ENCODE data around the gene NACAD.

Gene NACAD

GRCh38 chr7:45112648-45113047 lies 23.9 kb upstream of the NACAD start:
- DNase-seq: no peak

GRCh38 chr7:45111298-45112223 lies 22.8 kb upstream of the NACAD start, which contains the start of gene TBRG4:
TBRG4 (minus strand) TSS chr7:45111697; CDS start chr7:45109237, 2,460 bp downstream.
- DNase-seq: peak; percentile 93

DNA sequence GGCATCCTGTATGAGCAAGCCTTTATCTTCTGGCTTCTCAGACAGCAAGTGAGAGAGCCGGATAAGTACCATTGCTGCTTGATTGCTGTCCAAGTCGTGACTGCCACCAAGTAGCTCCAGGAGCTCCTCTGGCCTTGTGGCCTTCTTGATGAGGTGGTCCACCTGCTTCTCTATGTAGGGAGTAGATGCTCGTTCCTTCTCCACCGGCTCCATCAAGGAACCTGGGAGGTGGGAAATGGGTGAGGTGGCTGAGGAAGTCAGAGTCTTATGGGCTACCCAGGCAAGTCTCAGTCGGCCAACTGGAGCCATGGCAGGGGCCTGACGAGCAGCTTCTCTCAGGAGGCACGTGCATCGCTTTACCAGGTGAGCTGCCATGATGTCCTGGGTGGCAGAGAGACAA lies 20.1 kb upstream of the NACAD start:
- no peak for DNase-seq

- DNase-seq: no peak
These were observed 18.6 kb upstream of the NACAD start for GRCh38 chr7:45107356-45107755.

- no peak for DNase-seq
These were observed 18.1 kb upstream of the NACAD start for GRCh38 chr7:45106820-45107219.

DNA sequence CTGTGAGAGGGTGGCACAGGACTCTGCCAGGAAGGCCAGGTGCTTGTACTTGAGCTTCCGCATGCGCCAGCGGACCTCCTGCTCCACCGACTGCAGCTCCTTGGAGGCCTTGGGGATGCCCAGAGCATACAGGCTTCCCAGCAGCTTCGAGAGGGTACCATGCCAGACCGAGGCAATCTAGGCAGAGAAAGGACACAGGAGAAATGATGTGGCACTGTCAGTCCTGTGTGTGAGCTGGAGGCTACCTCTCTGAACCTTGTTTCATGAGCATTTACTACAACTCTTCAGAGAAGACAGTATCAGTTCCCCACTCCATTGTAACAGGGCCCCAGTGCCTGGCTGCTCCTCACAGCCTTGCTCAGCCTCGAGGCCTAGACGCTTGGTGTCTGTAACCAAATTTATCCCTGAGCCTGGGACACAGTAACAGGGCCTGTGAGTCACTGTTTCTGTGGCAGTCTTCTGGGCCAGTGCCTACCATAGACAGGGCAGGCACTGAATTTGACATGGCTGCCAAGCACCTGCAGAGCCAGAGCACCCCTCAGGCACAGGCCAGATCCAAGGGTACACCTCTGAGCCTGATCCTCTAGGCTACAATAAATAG lies 16.9 kb upstream of the NACAD start:
- DNase-seq: no peak

DNA sequence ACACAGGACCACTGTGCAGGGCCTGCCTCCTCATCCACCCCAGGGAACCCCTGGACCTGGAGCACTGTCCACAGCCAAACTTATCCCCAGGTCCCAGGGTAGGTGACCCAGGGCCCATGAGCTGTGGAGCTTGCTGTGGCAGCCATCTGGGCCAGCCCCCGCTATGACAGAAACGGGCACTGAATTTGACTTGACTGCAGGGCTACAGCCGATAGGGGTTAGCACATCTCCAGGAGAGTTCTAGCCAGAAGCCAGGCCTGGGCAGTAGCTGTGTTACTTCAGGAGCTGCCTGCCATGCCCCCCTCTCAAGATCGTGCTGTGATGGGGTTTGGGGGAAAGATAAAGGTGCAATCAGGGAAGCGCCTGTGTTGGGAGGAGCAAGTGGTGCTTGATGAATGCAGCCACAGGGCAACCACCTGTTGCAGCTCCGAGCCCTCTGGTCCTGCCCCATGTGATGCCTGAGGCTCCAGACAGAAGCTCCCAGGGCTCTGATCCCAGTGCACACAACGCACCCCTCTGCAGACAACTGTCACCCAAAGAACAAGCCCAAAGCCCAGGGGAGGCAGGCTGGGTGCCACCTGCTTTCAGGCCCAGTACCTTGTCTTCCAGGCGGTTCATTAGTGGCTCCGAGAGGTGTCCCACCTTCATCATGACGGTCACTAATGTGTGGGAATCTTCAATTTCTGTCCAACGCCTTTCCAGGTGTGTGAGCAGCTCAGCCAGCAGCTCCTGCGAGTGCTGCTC lies 16.2 kb upstream of the NACAD start:
- DNase-seq: no peak

DNA sequence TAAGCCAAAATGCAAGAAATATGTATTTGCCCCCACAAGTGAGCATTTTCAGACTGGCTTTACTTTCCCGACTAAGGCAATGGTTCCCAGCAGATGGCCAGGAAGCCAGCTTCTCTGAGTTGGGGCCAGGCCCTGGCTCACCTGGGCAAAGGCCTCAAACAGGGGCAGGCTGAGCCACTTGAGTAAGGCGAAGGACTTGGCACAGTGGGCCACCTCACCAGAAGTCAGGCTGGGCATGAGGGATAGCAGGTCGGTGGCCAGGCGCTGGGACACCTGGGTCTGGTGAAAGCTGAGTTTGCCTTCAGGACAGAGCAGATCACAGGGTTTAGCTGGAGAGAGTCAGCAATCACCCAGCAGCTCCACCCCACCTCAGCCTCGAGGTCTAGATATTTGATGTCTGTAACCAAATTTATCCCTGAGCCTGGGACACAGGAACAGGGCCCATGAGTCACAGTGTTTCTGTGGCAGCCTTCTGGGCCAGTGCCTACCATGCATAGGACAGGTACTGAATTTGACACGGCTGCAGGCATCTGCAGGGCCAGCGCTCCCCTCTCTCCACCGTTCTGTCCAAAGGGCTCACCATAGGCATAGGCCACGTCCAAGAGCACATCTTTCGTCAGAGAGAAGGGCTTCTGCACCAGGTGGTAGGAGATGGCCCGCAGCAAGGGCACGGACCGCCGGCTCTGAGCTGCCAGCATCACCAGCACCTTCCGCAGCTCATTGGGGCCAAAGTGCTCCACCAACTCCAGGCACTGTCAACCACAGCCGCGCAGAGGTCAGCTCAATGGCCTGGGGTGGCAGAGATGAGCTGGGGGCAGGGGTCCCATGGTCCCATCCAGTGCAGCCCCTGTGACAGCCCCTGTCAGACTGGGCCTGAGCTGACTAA lies 15.4 kb upstream of the NACAD start:
- no peak for DNase-seq

- DNase-seq: no peak
These were observed 14.3 kb upstream of the NACAD start for GRCh38 chr7:45102785-45103712.

- no peak for DNase-seq
These were observed 13.0 kb upstream of the NACAD start for GRCh38 chr7:45101748-45102147.

GRCh38 chr7:45100761-45101480 lies 12.2 kb upstream of the NACAD start:
- DNase-seq: no peak

GRCh38 chr7:45099891-45100760 lies 11.4 kb upstream of the NACAD start:
- DNase-seq: no peak

GRCh38 chr7:45098983-45099839 lies 10.4 kb upstream of the NACAD start:
- DNase-seq: no peak

DNA sequence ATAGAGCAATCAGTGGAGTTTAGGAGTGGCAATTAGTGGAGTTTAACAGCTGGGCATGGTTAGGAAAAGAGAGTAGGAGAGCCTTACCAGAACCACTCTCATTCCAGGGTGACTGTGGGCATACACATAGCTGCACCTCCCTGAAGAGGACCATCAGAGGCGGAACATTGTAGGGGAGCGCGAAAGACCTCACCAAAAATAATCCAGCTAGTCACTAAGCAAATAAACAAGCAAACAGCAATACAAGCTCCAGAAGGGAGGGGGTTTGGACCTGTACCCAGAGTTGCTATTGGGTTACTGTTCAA lies 4.1 kb upstream of the NACAD start:
- no peak for DNase-seq

DNA sequence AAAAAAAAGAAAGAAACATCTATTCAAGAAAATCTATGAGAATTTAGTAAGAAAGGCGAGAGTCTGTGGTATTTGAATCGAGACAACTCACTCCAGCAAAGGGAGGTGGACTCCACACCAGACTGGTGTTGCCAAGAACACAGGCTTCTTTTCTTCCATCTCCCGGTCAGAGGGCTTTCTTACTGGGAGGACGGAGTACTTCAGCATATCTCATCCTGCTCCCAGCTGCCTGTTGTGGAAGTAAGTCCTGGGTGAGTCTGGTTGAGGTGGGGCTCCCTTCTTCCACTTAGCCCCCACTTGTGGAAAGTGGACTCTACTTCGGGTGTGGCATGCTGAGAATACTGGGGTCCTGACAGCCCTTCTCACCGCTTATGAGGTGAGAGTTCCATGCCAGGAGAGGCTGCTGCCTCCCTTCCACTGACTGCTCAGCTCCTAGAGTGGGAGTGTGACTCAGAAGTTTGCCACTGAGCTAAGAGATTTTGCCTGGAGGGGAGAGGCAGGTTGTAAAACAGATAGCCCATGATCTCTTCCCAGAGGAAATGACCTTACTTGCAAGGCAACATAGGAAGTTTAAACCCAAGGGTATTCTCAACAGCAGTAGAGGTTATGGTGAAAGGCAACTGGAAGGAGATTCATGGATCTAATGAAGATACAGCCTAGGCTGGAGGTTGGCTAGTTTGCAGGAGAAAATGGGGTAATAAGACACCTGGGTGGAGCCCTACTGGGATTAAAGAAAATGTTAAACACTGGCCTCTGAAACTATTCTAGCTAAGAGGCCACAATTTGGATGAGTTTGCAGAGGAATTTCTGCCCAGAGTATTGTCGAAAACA lies 3.5 kb upstream of the NACAD start:
- DNase-seq: no peak

DNA sequence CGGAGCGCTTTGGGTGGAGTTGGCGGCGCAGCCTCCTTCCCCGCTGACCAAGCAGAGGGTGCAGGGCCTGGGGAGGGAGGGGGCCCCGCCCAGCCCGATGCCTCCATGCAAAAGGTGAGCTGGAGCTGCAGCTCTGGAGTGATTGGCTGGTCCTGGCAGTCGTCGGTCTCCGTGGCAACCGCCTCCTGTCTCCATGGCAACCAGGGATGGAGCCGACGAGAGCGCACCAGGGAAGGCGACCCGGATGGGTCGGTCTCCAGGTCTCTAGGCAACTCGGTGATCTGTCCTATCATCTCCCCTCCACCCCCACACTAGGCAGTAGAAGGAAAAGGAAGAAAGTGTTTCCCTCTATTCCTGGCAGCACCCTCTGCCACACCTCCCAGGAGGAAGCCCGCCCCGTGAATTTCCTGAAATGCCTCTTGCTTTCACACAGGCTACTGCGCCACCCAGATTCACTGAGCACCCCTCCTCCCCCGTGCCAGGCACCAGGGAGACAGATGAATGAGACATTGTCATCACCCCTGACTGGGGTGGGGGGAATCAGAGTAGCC lies 647 bp upstream of the NACAD start:
- peak; percentile 66 for DNase-seq

GRCh38 chr7:45088146-45088701 lies 545 bp downstream of the NACAD start:
- DNase-seq: no peak
